Measurements from ENCODE around the gene ZNF132. TPM values are rescaled to one million over a fixed set of nuclear protein-coding genes. Genes with fewer than 3 reads are reported as not detected.

Gene ZNF132
- total RNA-seq, 4 donors from 2014 or later: 3.7 to 6.7 (median 4.5) TPM

DNA sequence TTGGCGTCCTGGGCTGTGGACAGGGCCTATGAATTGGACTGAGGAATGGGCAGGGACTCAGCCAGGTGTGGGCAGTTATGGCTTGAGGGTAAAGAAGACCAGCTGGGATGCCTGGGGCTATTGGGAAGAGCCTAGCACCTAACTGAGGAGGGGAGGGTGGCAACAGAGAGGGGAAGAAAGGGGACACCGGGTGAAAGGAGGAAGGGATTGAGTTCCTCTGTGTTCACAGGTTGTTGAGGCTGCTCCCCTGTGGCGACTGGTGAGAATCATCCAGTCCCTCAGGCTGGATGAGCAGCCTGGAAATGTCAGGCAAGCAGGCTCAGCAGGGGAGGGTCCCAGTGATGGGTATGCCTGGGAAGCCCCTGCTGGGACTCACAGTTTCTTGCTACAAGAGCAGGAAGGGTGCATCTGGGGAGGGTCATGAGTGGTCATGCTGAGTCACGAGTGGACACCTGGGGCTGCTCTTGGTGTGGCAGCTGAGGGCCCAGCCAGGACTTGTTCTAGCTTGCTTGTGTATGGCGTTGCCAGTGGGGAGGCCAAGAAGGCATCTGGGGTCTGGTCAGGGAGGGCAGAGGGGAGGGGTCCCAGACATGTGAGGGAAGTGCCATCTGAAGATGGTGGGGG, 28.4 kb upstream of the ZNF132 start:
- DNase-seq (ENCODE audit: extremely low spot score): no peak
- no peak for TF ChIP-seq POLR2AphosphoS5 (IDR thresholded peaks at IDR 0.05)
- no peak for TF ChIP-seq POLR2A (IDR thresholded peaks at IDR 0.05; ENCODE audit: low read depth)
- TF ChIP-seq, protein P1, sequence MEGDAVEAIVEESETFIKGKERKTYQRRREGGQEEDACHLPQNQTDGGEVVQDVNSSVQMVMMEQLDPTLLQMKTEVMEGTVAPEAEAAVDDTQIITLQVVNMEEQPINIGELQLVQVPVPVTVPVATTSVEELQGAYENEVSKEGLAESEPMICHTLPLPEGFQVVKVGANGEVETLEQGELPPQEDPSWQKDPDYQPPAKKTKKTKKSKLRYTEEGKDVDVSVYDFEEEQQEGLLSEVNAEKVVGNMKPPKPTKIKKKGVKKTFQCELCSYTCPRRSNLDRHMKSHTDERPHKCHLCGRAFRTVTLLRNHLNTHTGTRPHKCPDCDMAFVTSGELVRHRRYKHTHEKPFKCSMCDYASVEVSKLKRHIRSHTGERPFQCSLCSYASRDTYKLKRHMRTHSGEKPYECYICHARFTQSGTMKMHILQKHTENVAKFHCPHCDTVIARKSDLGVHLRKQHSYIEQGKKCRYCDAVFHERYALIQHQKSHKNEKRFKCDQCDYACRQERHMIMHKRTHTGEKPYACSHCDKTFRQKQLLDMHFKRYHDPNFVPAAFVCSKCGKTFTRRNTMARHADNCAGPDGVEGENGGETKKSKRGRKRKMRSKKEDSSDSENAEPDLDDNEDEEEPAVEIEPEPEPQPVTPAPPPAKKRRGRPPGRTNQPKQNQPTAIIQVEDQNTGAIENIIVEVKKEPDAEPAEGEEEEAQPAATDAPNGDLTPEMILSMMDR (IDR thresholded peaks at IDR 0.05): no peak
- TF ChIP-seq EP300 (IDR thresholded peaks at IDR 0.05): no peak
- intact Hi-C loops (cut with DNase I): no loop called here
- 61% methylated on average over 5 of the region's 5 CpGs for WGBS
- Histone ChIP-seq H3K27ac (replicated peaks in 1 of 4) (no peak overlapping the region), H3K36me3 (peaks cover 14 to 44% (median 39%) of the 10 kb centered on the region in 4 donors), H3K4me3 (peak overlapping the region; percentile 6 to 85 (median 46)), H3K4me1 (peaks cover 11 to 34% (median 21%) of the 10 kb centered on the region in 4 donors), H3K9me3 (no peaks in the 10 kb centered on the region), H3K27me3 (no peaks in the 10 kb centered on the region)

DNA sequence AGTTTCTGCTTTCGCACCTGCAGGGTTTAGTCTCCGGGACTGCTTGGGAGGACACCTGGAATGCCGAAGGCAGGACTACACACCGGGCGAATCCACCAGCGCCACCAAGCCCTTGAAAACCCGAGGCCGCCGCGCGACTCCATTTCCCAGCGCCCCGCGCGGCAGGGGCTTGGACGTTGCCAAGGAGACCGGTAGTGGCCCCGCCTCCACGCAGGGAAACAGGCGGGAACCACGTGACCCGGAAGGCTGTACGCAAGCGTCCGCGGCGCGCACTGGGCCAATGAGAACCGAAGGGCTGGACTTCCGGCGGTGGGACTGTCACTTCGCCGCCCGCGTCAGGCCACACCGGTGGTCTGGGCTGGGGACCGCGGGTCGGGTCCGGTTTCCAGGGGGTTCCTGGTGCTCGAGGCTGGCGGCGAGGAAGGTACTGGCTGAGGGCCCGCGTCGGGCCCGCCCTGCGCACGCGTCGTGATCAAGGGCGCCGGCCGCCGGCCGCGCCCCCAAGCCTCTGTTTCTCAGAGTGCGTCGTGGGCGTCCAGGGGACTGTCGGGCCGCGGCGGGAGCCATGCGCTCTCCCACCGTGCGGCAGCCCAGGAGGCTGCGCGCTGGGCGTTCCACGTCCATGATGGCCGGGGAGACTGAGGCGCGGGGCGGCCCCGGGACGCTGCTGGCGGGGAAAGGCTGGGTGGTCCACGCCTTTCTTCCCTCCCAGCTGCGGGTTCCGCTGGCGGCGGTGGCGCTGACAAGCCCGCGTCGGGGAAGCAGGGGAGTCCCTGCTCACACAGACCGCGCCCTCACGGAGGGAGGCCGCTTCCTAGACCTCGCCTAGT, 27.0 kb upstream of the ZNF132 start, which contains the start of gene ZNF324:
ZNF324 (plus strand) TSS at position 321 of the 830 bp plus-strand sequence. CDS start 2,106 bp downstream, outside the sequence.
- H3K27me3 ChIP-seq: no peaks in the 10 kb centered on the region
- TF ChIP-seq EP300 (IDR thresholded peaks at IDR 0.05) (no peak), POLR2AphosphoS5 (IDR thresholded peaks at IDR 0.05) (peak; percentile 88 to 95)
- no peaks in the 10 kb centered on the region for H3K9me3 ChIP-seq
- peak; percentile 99 for DNase-seq (ENCODE audit: extremely low spot score)
- peak within 1 kb of the TSS; percentile 78 to 98 (median 92) for H3K4me3 ChIP-seq
- WGBS: 0% methylated on average over 2 of the region's 92 CpGs
- H3K27ac ChIP-seq (replicated peaks in 1 of 4): peak within 1 kb of the TSS; percentile 76 to 89 (median 80)
- peaks cover 6 to 31% (median 27%) of the 10 kb centered on the region in 4 donors for H3K36me3 ChIP-seq
- intact Hi-C loops (cut with DNase I): no loop called here
- peaks cover 11 to 34% (median 21%) of the 10 kb centered on the region in 4 donors for H3K4me1 ChIP-seq

DNA sequence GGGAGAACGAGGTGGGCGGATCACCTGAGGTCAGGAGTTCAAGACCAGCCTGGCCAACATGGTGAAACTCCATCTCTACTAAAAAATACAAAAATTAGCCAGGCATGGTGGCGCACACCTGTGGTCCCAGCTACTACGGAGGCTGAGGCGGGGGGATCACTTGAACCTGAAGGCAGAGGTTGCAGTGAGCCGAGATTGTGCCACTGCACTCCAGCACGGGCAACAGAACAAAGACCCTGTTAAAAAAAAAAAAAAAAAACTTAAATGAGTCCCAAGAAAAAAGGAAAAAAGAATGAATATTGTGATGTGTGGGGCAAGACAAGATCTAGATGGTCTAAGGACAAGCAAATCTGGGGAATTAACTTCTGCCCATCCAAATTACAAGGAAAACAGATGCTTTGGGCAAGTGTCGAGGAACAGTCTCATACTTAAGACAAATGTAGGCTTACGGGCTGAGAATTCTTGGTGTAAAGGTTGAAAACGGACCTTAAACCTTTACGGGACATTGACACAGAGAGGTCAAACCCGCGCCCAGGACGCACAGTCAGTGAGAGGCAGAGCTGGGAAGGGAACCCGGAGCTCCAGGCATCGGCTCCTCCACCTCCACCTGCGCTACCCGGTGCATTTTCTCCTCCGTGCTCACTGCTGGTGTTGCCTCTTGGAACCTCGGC, 26.3 kb upstream of the ZNF132 start:
- peaks cover 11 to 34% (median 21%) of the 10 kb centered on the region in 4 donors for H3K4me1 ChIP-seq
- H3K4me3 ChIP-seq: peak overlapping the region; percentile 78 to 98 (median 92)
- WGBS: 43% methylated on average over 17 of the region's 20 CpGs
- H3K27ac ChIP-seq (replicated peaks in 1 of 4): peak overlapping the region in 2 of 4 donors; percentile 76 to 78
- no peaks in the 10 kb centered on the region for H3K9me3 ChIP-seq
- TF ChIP-seq POLR2AphosphoS5 (IDR thresholded peaks at IDR 0.05) (no peak), POLR2A (IDR thresholded peaks at IDR 0.05; ENCODE audit: low read depth) (no peak), EP300 (IDR thresholded peaks at IDR 0.05) (no peak)
- TF ChIP-seq, protein P1 (IDR thresholded peaks at IDR 0.05): no peak
- intact Hi-C loops (cut with DNase I): no loop called here
- DNase-seq (ENCODE audit: extremely low spot score): no peak
- peaks cover 0 to 24% (median 21%) of the 10 kb centered on the region in 4 donors for H3K36me3 ChIP-seq
- H3K27me3 ChIP-seq: no peaks in the 10 kb centered on the region

GRCh38 chr19:58460039-58460438, 20.1 kb upstream of the ZNF132 start:
- Histone ChIP-seq H3K27me3 (no peaks in the 10 kb centered on the region), H3K4me1 (no peaks in the 10 kb centered on the region), H3K9me3 (no peaks in the 10 kb centered on the region), H3K4me3 (no peak overlapping the region), H3K27ac (replicated peaks in 1 of 4) (no peak overlapping the region), H3K36me3 (peaks cover 7 to 43% (median 22%) of the 10 kb centered on the region in 4 donors)
- intact Hi-C loops (cut with DNase I): no loop called here
- WGBS: 88% methylated on average over 2 of the region's 2 CpGs
- no peak for DNase-seq (ENCODE audit: extremely low spot score)
- TF ChIP-seq POLR2A (IDR thresholded peaks at IDR 0.05; ENCODE audit: low read depth) (no peak), EP300 (IDR thresholded peaks at IDR 0.05) (no peak), POLR2AphosphoS5 (IDR thresholded peaks at IDR 0.05) (no peak)
- TF ChIP-seq, protein P1 (IDR thresholded peaks at IDR 0.05): no peak

All from esophagus muscularis mucosa (tissue), 4 donors.